Measurements from ENCODE around the gene SERPINA12.

GRCh38 chr14:94532447-94532846 is 23.2 kb upstream of the SERPINA12 start:
- no peak for TF ChIP-seq CTCF (IDR thresholded peaks at IDR 0.05; ENCODE audit: low read depth, low read length, missing input control)
- no peak for TF ChIP-seq YY1 (IDR thresholded peaks at IDR 0.05)
- no peak for TF ChIP-seq SP1 (IDR thresholded peaks at IDR 0.05)
- no peak for TF ChIP-seq RAD21 (IDR thresholded peaks at IDR 0.05)
- TF ChIP-seq TAF1 (conservative IDR thresholded peaks at IDR 0.05) = no peak
- no peak for TF ChIP-seq ATF3 (IDR thresholded peaks at IDR 0.05)
- TF ChIP-seq ZBTB33 (IDR thresholded peaks at IDR 0.05) = no peak
- no peak for TF ChIP-seq EGR1 (IDR thresholded peaks at IDR 0.05; ENCODE audit: low read depth in 2 of 2)
- no peak for TF ChIP-seq MAX (IDR thresholded peaks at IDR 0.05)
- no peak for TF ChIP-seq NR2F2 (IDR thresholded peaks at IDR 0.05)
- no peak for TF ChIP-seq JUND (IDR thresholded peaks at IDR 0.05)
- no peak for TF ChIP-seq REST (IDR thresholded peaks at IDR 0.05)
- no peak for TF ChIP-seq FOXA1 (IDR thresholded peaks at IDR 0.05)
- TF ChIP-seq HNF4G (IDR thresholded peaks at IDR 0.05) = no peak
